Mammary epithelial cell (primary cell): Measurements from ENCODE around the gene BCAM.

Experiments used
- EZH2 ChIP-seq: IDR thresholded peaks from 2 replicates; pipeline ENCODE4 v1.6.1; 2012; ENCODE audit warnings: low read length, inconsistent platforms, borderline replicate concordance
- TF ChIP-seq, protein P1 (sequence below), 2 donors: IDR thresholded peaks in 1 of 2; conservative IDR thresholded peaks in 1 of 2; 2 replicates each; pipeline ENCODE4 v1.5.1; 2011 to 2012; ENCODE audit warnings: inconsistent platforms in 2 of 2, low read length in 2 of 2, mild to moderate bottlenecking in 2 of 2, control low read depth in 1 of 2, low read depth in 1 of 2; ENCODE audit not compliant: insufficient read depth in 1 of 2; ENCODE audit errors: extremely low read depth in 1 of 2

DNA sequence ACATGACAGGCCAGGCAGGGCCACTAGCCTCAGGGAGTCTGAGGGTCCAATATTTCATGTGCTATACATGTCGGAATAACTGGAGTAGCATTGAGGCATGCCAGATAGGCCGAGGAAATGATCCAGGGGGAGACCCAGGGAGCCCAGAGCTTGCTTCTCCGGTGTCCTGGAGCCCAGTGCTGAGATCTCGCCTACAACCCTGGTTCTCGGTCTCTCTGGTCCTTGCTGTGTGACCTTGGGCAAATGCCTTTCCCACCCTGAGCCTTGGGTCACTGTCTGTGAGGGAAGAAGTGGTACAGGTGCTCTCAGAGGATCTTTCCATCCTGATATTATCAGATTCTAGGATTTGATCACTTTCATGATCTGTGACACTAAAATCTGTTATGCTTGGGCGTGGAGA, 19.9 kb upstream of the BCAM start:
- TF ChIP-seq, protein P1, sequence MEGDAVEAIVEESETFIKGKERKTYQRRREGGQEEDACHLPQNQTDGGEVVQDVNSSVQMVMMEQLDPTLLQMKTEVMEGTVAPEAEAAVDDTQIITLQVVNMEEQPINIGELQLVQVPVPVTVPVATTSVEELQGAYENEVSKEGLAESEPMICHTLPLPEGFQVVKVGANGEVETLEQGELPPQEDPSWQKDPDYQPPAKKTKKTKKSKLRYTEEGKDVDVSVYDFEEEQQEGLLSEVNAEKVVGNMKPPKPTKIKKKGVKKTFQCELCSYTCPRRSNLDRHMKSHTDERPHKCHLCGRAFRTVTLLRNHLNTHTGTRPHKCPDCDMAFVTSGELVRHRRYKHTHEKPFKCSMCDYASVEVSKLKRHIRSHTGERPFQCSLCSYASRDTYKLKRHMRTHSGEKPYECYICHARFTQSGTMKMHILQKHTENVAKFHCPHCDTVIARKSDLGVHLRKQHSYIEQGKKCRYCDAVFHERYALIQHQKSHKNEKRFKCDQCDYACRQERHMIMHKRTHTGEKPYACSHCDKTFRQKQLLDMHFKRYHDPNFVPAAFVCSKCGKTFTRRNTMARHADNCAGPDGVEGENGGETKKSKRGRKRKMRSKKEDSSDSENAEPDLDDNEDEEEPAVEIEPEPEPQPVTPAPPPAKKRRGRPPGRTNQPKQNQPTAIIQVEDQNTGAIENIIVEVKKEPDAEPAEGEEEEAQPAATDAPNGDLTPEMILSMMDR (conservative IDR thresholded peaks at IDR 0.05 in 1 of 2, IDR thresholded peaks at IDR 0.05 in 1 of 2; ENCODE audit: extremely low read depth in 1 of 2, insufficient read depth in 1 of 2, low read depth in 1 of 2, low read length in 2 of 2): no peak
- TF ChIP-seq EZH2: no peak
